GM12891 (cell line): ENCODE data around the gene CELSR1.

Experiments used
- PAX5 ChIP-seq: IDR thresholded peaks from 2 replicates; pipeline ENCODE4 v1.6.1; 2011; ENCODE audit warnings: low read length, moderate library complexity, mild to moderate bottlenecking; ENCODE audit not compliant: insufficient read depth, severe bottlenecking
- POLR2A ChIP-seq: IDR thresholded peaks from 2 replicates; pipeline ENCODE4 v1.6.1; 2011; ENCODE audit warnings: low read depth, low read length, control low read depth
- POLR2AphosphoS5 ChIP-seq: IDR thresholded peaks from 2 replicates; pipeline ENCODE4 v1.6.1; 2011; ENCODE audit warnings: low read depth, low read length, control low read depth
- POU2F2 ChIP-seq: IDR thresholded peaks from 2 replicates; pipeline ENCODE4 v1.6.1; 2011; ENCODE audit warnings: low read depth, mild to moderate bottlenecking, control low read depth, low read length, moderate library complexity
- SPI1 ChIP-seq: IDR thresholded peaks from 2 replicates; pipeline ENCODE4 v1.6.1; 2011; ENCODE audit warnings: low read depth, low read length, control low read depth
- TAF1 ChIP-seq: IDR thresholded peaks from 2 replicates; pipeline ENCODE4 v1.6.1; 2011; ENCODE audit warnings: low read depth, low read length, control low read depth

GRCh38 chr22:46512683-46513082 lies 24.7 kb downstream of the CELSR1 start:
- TF ChIP-seq TAF1 (no peak), POU2F2 (no peak), POLR2AphosphoS5 (no peak), POLR2A (no peak), PAX5 (no peak), SPI1 (no peak)
